Gastroesophageal sphincter (tissue), 4 donors: Measurements from ENCODE around the gene FAM184B. TPM values are rescaled to one million over a fixed set of nuclear protein-coding genes. Genes with fewer than 3 reads are reported as not detected.

Experiments
- ATAC-seq: fragments of 150-250 bp; one replicate; pipeline ENCODE4 v1.9.1; 2016; ENCODE audit warnings: mild to moderate bottlenecking, moderate library complexity
- H3K27ac ChIP-seq, 4 donors: fragments of 200-600 bp; sonication (generic) in 3 of 4; 1 replicate in 3 of 4; 2 replicates in 1 of 4; pipeline ENCODE4 v1.5.1; 2016 to 2019
- H3K27me3 ChIP-seq: fragments of 200-600 bp; sonication (generic); one replicate; pipeline ENCODE4 v1.5.1; 2019
- H3K36me3 ChIP-seq, 2 donors: fragments of 200-600 bp; sonication (generic); one replicate each; pipeline ENCODE4 v1.5.1; 2019; ENCODE audit warnings: control low read depth in 1 of 2
- H3K4me1 ChIP-seq, 3 donors: fragments of 200-600 bp; sonication (generic); 1 replicate in 2 of 3; 2 replicates in 1 of 3; pipeline ENCODE4 v1.5.1; 2016 to 2019; ENCODE audit warnings: control low read depth in 2 of 3
- H3K4me3 ChIP-seq, 2 donors: fragments of 200-600 bp; sonication (generic); one replicate each; pipeline ENCODE4 v1.5.1; 2019; ENCODE audit warnings: mild to moderate bottlenecking in 1 of 2, moderate library complexity in 1 of 2
- H3K9me3 ChIP-seq, 3 donors: fragments of 200-600 bp; sonication (generic); one replicate each; pipeline ENCODE4 v1.5.1; 2017 to 2019; ENCODE audit warnings: control low read depth in 2 of 3
- EP300 ChIP-seq: sonication (generic); formaldehyde crosslinking; IDR thresholded peaks from one replicate; pipeline ENCODE4 v1.6.1; 2017; ENCODE audit warnings: antibody characterized with exemption, mild to moderate bottlenecking
- POLR2A ChIP-seq, 2 donors: fragments of 450-650 bp; IDR thresholded peaks; one replicate each; pipeline ENCODE4 v1.6.1; 2017; ENCODE audit warnings: antibody characterized with exemption in 2 of 2, mild to moderate bottlenecking in 2 of 2, moderate library complexity in 1 of 2
- POLR2AphosphoS5 ChIP-seq: sonication (generic); formaldehyde crosslinking; IDR thresholded peaks from one replicate; pipeline ENCODE4 v1.6.1; 2017; ENCODE audit warnings: antibody characterized with exemption
- WGBS, 2 donors: methylation state at CpG; one replicate each; pipeline ENCODE4 v1.1.5; 2018; ENCODE audit warnings: low coverage in 1 of 2; 5-methylcytosine and 5-hydroxymethylcytosine counted together
- total RNA-seq, 4 donors: library from RNA; depleted of rRNA; stranded (reverse); fragments of >200 nt; gene quantifications; one replicate each; pipeline ENCODE4 v1.1.0, GENCODE V29; 2016
- TF ChIP-seq, protein P1 (sequence below), 4 experiments: fragments of 200-600 bp in 2 of 4; fragments of 450-650 bp in 2 of 4; sonication (generic) in 1 of 4; IDR thresholded peaks; one replicate each; pipeline ENCODE4 v1.5.1; 2017 to 2019; ENCODE audit warnings: antibody characterized with exemption in 4 of 4, mild to moderate bottlenecking in 2 of 4, moderate library complexity in 2 of 4

FAM184B gene
- total RNA-seq, 4 donors from 2014 or later, result under 0.01 TPM; not detected in 3

DNA sequence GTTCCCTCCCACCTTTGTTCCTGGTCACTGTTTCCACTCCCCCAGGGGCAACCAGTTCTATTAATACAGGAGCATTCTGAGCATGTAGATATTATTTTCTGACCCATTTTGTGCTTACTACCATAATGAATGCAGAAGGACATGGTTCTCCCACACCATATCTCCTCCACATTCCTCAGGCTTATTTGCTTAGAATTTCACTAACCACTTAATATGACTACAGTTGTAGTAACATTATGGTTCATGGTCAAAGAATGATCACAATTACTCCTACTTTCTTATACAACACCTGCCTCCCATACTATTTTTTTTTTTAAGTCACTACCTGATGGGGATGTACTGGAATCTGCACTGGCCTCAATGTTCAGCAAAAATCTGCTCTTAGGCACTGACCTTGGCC lies 7.5 kb upstream of the FAM184B start:
- H3K4me3 ChIP-seq, result no peak overlapping the region
- no peak for TF ChIP-seq EP300
- no peak for TF ChIP-seq POLR2AphosphoS5
- TF ChIP-seq, protein P1, sequence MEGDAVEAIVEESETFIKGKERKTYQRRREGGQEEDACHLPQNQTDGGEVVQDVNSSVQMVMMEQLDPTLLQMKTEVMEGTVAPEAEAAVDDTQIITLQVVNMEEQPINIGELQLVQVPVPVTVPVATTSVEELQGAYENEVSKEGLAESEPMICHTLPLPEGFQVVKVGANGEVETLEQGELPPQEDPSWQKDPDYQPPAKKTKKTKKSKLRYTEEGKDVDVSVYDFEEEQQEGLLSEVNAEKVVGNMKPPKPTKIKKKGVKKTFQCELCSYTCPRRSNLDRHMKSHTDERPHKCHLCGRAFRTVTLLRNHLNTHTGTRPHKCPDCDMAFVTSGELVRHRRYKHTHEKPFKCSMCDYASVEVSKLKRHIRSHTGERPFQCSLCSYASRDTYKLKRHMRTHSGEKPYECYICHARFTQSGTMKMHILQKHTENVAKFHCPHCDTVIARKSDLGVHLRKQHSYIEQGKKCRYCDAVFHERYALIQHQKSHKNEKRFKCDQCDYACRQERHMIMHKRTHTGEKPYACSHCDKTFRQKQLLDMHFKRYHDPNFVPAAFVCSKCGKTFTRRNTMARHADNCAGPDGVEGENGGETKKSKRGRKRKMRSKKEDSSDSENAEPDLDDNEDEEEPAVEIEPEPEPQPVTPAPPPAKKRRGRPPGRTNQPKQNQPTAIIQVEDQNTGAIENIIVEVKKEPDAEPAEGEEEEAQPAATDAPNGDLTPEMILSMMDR (IDR thresholded peaks at IDR 0.05), result no peak
- no peak for TF ChIP-seq POLR2A (IDR thresholded peaks at IDR 0.05)

DNA sequence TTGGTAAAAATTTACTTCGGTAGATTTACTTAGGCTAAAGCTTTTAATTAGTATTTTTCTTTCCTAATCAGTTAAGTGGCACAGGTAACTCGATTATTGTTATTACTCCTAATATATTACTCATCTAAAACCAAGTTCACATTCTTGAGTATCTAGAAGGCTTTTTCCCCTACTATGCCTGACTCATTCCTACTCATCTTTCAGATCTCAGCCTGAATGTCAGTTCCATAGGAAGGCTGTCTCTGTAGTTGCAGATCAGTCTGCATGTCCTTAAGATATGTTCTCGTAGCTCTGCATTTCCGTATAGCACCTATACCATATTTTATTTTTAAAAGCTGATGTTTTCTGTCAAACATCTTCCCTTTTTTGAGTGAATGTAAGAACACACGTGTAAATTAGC lies 5.9 kb upstream of the FAM184B start:
- WGBS, 2 donors, result 76 to 88% methylated on average over 5 of the region's 5 CpGs

More for the DNA sequence above, 7.5 kb upstream of the FAM184B start:
- no peak overlapping the region for H3K27ac ChIP-seq
- ATAC-seq, result no peak
- no peaks in the 10 kb centered on the region for H3K27me3 ChIP-seq
- H3K9me3 ChIP-seq, result peaks cover 0 to 3% (median 0%) of the 10 kb centered on the region in 3 donors
- no peaks in the 10 kb centered on the region for H3K4me1 ChIP-seq
- peaks cover 0 to 5% of the 10 kb centered on the region in 2 donors for H3K36me3 ChIP-seq

DNA sequence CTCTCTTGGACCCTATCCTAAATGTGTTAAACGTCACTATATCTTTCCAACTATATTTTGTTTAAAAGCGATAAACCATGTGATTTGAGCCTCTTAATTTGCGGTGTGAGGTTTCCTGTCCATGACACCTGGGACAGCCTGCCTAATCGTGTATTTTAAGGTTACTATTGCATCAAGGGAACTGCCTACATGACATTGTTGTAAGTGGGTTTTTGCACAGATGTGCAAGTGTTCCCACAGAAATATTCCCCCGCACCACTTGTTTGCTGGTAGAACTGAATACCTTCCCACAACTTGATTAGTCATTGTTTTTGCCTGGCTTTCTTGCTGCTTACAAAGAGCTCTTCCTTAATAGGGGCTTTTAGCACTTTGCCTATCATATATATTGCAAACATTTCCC lies 5.1 kb upstream of the FAM184B start:
- no peak for TF ChIP-seq POLR2AphosphoS5
- no peak for TF ChIP-seq EP300
- no peak for TF ChIP-seq POLR2A (IDR thresholded peaks at IDR 0.05)
- Histone ChIP-seq H3K27ac (no peak overlapping the region), H3K4me1 (peaks cover 0 to 5% (median 2%) of the 10 kb centered on the region in 3 donors), H3K27me3 (peaks cover under 1% of the 10 kb centered on the region), H3K4me3 (no peak overlapping the region), H3K9me3 (peaks cover 0 to 3% (median 0%) of the 10 kb centered on the region in 3 donors), H3K36me3 (peaks cover 0 to 4% of the 10 kb centered on the region in 2 donors)
- ATAC-seq, result no peak
- 59 to 63% methylated on average over 5 of the region's 5 CpGs for WGBS, 2 donors

More for the DNA sequence above, 5.9 kb upstream of the FAM184B start:
- Histone ChIP-seq H3K27me3 (no peaks in the 10 kb centered on the region), H3K4me3 (no peak overlapping the region), H3K36me3 (peaks cover 0 to 5% of the 10 kb centered on the region in 2 donors), H3K27ac (no peak overlapping the region), H3K9me3 (peaks cover 0 to 3% (median 0%) of the 10 kb centered on the region in 3 donors), H3K4me1 (no peaks in the 10 kb centered on the region)
- ATAC-seq, result no peak
- TF ChIP-seq POLR2AphosphoS5 (no peak), EP300 (no peak), POLR2A (IDR thresholded peaks at IDR 0.05) (no peak)
- TF ChIP-seq, protein P1 (IDR thresholded peaks at IDR 0.05), result no peak

DNA sequence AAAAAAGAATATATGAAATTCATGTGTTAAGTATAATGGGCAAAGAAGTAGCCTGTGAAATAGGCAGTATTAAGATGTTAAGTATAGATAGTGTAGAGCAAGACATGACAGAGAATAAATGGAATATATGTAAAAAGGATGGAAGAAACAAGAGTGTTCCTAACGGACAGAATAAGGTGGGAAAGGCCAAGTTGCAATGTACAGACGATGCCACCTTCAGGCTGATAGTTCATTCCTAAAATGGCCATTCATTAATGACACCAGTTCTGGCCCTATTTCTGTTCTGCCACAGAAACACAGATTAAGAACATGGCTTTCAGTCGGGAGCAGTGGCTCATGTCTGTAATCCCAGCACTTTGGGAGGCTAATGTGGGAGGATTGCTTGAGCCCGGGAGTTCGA lies 4.4 kb upstream of the FAM184B start:
- H3K27ac ChIP-seq, result no peak overlapping the region
- H3K27me3 ChIP-seq, result peaks cover 8% of the 10 kb centered on the region
- no peaks in the 10 kb centered on the region for H3K36me3 ChIP-seq
- 56 to 57% methylated on average over 2 to 4 of the region's 5 CpGs for WGBS, 2 donors
- H3K9me3 ChIP-seq, result no peaks in the 10 kb centered on the region
- TF ChIP-seq POLR2AphosphoS5 (no peak), EP300 (no peak), POLR2A (IDR thresholded peaks at IDR 0.05) (no peak)
- TF ChIP-seq, protein P1 (IDR thresholded peaks at IDR 0.05), result no peak
- peaks cover 0 to 12% (median 9%) of the 10 kb centered on the region in 3 donors for H3K4me1 ChIP-seq
- no peak for ATAC-seq
- H3K4me3 ChIP-seq, result no peak overlapping the region

DNA sequence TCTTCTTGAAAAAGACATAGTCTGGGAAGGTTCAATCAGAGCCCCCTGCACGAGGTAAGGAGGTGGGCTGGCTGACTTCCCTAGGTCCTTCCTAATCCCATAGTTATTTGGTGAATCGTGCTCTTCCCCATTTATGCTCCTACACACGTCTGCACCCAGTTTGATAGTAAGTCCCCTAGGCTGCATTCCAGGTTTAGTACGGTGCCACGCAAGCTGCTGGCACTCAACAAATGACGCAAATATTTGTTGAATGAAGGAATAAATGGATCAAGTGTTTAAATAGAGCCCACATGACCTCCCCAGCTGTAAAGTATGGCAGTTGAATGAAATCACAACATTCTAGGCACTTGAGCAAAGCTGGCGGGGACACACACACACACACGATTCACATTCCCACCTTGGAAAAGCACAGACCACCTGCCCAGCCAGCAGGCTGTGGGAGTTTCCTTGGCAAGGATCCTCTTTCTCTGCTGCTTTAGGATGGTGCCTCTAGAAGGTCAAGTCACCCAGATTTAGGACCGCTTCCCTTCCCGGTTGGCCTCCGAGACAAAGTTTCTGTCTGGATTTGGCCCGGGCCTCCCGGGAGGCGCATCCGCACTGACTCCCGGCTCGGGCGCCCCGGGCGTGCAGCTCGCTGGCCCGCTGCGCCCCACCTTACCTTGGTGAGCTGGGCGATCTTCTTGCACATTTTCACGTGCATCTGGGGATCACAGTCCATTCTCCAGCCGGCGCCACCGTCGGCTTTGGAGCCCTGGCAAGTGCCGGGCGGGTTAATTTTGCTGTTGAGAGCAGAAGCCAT lies 721 bp downstream of the FAM184B start:
- H3K27me3 ChIP-seq, result peaks cover 16% of the 10 kb centered on the region
- H3K9me3 ChIP-seq, result no peaks in the 10 kb centered on the region
- no peak for ATAC-seq
- peak overlapping the region; percentile 17 to 52 for H3K4me3 ChIP-seq
- no peaks in the 10 kb centered on the region for H3K36me3 ChIP-seq
- no peak for TF ChIP-seq EP300
- TF ChIP-seq, protein P1 (IDR thresholded peaks at IDR 0.05), result no peak
- TF ChIP-seq POLR2AphosphoS5, result no peak
- peaks cover 0 to 21% (median 10%) of the 10 kb centered on the region in 3 donors for H3K4me1 ChIP-seq
- H3K27ac ChIP-seq, result no peak overlapping the region
- WGBS, 2 donors, result 10 to 21% methylated on average over 6 to 23 of the region's 31 CpGs
